Spinal cord (tissue), 10 donors: ENCODE results near the gene KCNK15. TPM values are rescaled to one million over a fixed set of nuclear protein-coding genes. Genes with fewer than 3 reads are reported as not detected.

Experiments
- DNase-seq, 6 donors: peaks; one replicate each; pipeline versions ENCODE4 v3.0.0 to v3.0.0-alpha.2; 2013 to 2015; ENCODE audit warnings: low spot score in 6 of 6, low read depth in 4 of 6
- H3K27ac ChIP-seq: one replicate; pipeline ENCODE4 v1.5.1; 2013; ENCODE audit warnings: low read depth, low read length, control low read depth
- H3K27me3 ChIP-seq: one replicate; pipeline ENCODE4 v1.6.1; 2013; ENCODE audit warnings: low read length; ENCODE audit not compliant: control insufficient read depth, insufficient read depth
- H3K36me3 ChIP-seq: one replicate; pipeline ENCODE4 v1.6.1; 2013; ENCODE audit warnings: low read length; ENCODE audit not compliant: control insufficient read depth, insufficient read depth
- H3K4me1 ChIP-seq: one replicate; pipeline ENCODE4 v1.6.1; 2013; ENCODE audit warnings: low read length; ENCODE audit not compliant: control insufficient read depth, insufficient read depth
- H3K4me3 ChIP-seq: one replicate; pipeline ENCODE4 v1.5.1; 2013; ENCODE audit warnings: low read depth, low read length, control low read depth
- H3K9me3 ChIP-seq: one replicate; pipeline ENCODE4 v1.6.1; 2013; ENCODE audit warnings: low read length; ENCODE audit not compliant: control insufficient read depth, insufficient read depth
- WGBS: methylation state at CpG from one replicate; pipeline ENCODE4 v1.1.5; 2013; ENCODE audit warnings: missing lambda C conversion rate; ENCODE audit not compliant: insufficient coverage; 5-methylcytosine and 5-hydroxymethylcytosine counted together
- polyA plus RNA-seq, 2 donors: library from polyadenylated mRNA; unstranded; fragments of 120-200 nt; gene quantifications; one replicate each; pipeline ENCODE4 v1.2.1, GENCODE V29; 2013; ENCODE audit not compliant: insufficient read length in 2 of 2
- total RNA-seq, 2 donors: library from RNA; depleted of rRNA in 1 of 2; stranded (reverse); fragments of 120-200 nt in 1 of 2; fragments of >200 nt in 1 of 2; gene quantifications; one replicate each; pipeline versions ENCODE4 v1.2.3 to v1.2.4, GENCODE V29; 2013 to 2014
- donor health status: healthy.

Gene KCNK15
- total and polyA plus RNA-seq, 4 donors: 0.15 to 0.55 (median 0.24) TPM

GRCh38 chr20:44703956-44704488 is 41.6 kb upstream of the KCNK15 start:
- no peaks in the 10 kb centered on the region for H3K9me3 ChIP-seq
- DNase-seq: no peak
- WGBS: 84% methylated on average over 9 of the region's 9 CpGs
- H3K27ac ChIP-seq: no peak overlapping the region
- no peaks in the 10 kb centered on the region for H3K36me3 ChIP-seq
- no peaks in the 10 kb centered on the region for H3K27me3 ChIP-seq
- H3K4me1 ChIP-seq: peaks cover 24% of the 10 kb centered on the region
- no peak overlapping the region for H3K4me3 ChIP-seq

DNA sequence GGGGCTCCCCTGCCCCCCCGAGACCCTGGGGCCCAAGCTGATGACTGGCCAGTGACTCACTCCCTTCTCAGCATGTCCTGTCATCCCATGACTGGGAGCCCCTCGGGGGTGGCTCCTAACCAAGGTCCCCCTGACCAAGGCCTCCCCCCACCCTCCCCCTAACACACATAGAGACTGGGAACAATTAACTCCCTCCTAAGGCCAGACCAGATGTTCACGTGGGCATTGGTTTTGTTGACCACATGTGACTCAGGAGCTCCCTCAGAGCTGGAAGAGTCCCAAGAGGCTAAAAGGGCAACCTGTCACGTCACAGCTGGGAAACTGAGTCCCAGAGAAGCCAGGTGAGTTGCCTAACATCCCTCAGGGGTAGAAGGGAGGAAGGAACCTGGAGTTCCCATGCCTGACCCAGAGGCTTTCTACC is 41.1 kb upstream of the KCNK15 start:
- H3K9me3 ChIP-seq: no peaks in the 10 kb centered on the region
- peaks cover 24% of the 10 kb centered on the region for H3K4me1 ChIP-seq
- no peak overlapping the region for H3K4me3 ChIP-seq
- H3K27me3 ChIP-seq: no peaks in the 10 kb centered on the region
- no peaks in the 10 kb centered on the region for H3K36me3 ChIP-seq
- WGBS: 80% methylated on average over 4 of the region's 4 CpGs
- no peak overlapping the region for H3K27ac ChIP-seq
- no peak for DNase-seq

DNA sequence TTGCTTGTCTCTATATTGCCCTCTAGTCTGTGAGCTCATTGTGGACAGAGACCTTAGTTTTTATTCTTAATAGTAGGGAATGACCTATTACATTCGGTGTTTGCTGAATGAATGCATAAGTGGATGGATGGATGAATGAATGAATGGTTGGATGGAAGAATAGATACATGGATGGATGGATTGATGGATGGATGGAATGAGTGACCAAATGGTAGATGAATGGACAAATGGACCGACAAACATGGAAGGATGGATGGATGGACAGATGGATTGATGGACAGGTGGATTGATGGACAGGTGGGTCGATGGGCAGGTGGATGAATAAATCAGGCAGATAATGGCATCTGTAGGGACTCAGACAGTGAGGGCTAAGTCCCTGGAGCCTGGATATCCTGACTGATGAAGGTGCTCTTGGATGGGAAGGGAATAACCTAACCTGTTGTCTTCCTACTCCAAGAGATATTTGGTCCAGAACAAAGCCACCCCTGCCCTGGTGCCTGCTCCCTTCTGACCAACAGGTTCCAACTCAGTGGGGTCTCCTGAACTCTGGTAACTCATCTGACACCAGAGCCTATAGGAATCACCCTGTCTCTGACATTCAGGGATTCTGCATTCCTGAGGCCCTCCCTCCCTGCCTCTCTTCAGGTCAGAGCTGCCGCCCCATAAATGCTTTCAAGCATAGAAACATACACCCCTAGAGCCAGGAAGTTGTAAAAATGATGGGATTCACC is 40.1 kb upstream of the KCNK15 start:
- no peaks in the 10 kb centered on the region for H3K9me3 ChIP-seq
- no peaks in the 10 kb centered on the region for H3K27me3 ChIP-seq
- H3K36me3 ChIP-seq: no peaks in the 10 kb centered on the region
- 72% methylated on average over 3 of the region's 4 CpGs for WGBS
- peaks cover 24% of the 10 kb centered on the region for H3K4me1 ChIP-seq
- no peak for DNase-seq
- no peak overlapping the region for H3K27ac ChIP-seq
- H3K4me3 ChIP-seq: no peak overlapping the region

DNA sequence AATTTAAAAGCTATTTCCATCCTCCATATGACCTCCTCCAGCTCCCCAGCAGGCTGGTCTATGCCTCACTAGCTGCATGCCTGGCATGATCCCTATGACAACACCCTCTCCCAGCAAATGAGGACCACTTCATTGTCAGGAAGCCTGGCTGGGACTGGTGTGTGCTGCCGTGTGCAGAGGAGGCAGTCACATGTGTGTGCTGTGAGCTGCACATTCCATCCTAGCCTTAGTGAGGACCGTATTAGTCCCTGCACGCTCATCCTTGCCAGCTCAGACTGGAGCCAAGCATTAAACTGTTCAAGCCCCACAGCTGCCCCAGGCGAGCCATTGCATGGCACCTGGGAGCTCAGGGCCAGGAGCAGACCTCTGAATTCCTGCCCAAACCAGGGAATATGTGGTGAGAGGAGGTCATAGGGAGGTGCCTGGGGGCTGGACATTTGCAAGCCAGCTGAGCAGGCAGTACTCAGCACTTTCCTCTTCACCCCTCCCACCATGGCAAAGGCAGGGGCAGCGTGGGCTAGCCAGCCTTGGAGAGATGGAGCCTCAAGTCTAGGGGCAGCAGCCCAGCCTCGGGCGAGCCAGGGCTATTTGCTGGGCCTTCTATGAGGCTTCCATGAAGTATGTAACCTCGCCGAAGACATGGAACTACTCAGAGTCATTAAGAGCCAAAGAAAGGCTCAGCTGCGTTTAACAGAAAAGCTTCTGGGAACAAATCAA is 39.2 kb upstream of the KCNK15 start:
- WGBS: 34% methylated on average over 9 of the region's 10 CpGs
- Histone ChIP-seq H3K36me3 (no peaks in the 10 kb centered on the region), H3K27me3 (no peaks in the 10 kb centered on the region), H3K4me1 (peaks cover 22% of the 10 kb centered on the region), H3K27ac (no peak overlapping the region), H3K9me3 (no peaks in the 10 kb centered on the region), H3K4me3 (no peak overlapping the region)
- DNase-seq: peak in 2 of 6 donors; percentile 31 to 84

DNA sequence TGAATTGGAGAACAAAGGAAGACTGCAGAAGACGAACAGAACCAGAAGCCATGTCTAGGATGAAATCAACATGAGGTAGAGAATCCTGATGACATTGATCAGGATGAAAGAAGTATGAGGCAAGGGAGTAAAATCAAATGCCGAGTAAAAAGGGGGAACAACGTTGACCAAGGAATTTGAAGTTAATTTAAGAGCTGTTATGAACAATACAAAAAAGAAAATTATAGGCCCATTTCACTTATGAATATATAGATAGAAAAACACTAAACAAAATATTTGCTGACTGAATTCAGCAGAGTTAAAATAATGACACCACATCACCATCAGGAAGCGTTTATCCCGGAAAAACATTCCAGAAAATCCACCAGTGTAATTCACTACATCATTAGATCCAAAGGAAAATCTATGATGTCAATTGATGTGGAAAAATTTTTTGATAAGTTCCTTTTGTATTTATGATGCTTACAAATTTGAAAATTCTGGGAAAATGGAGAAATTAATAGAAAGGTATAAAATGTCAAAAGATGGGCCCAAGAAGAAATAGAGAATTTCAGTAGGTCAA is 38.6 kb upstream of the KCNK15 start:
- no peak for DNase-seq
- no peak overlapping the region for H3K4me3 ChIP-seq
- H3K4me1 ChIP-seq: peaks cover 18% of the 10 kb centered on the region
- H3K27ac ChIP-seq: no peak overlapping the region
- no peaks in the 10 kb centered on the region for H3K36me3 ChIP-seq
- H3K9me3 ChIP-seq: no peaks in the 10 kb centered on the region
- WGBS: 24% methylated on average over 1 of the region's 5 CpGs
- H3K27me3 ChIP-seq: no peaks in the 10 kb centered on the region

DNA sequence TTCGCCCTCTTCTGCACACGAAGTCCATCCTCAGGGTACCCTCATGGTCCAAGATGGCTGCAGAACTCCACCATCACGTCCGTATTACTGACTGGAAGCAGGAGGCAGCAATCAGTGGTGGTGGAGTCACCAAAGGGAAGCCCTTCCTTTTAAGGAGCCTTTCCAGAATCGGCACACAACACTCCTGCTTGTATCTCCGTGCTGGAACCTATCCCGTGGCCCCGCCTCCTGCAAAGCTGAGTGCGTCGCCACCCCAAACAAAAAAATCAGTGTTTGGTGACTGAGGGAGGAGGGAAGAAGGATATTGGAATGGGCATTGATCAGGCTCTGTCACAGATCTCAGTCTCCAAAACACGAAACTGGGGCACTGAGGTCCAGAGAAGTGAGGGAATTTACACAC is 36.3 kb upstream of the KCNK15 start:
- WGBS: 95% methylated on average over 9 of the region's 11 CpGs
- Histone ChIP-seq H3K27ac (no peak overlapping the region), H3K9me3 (no peaks in the 10 kb centered on the region), H3K4me3 (no peak overlapping the region), H3K27me3 (no peaks in the 10 kb centered on the region), H3K4me1 (peaks cover 8% of the 10 kb centered on the region), H3K36me3 (no peaks in the 10 kb centered on the region)
- no peak for DNase-seq

- Histone ChIP-seq H3K4me1 (peaks cover 12% of the 10 kb centered on the region), H3K27ac (no peak overlapping the region), H3K36me3 (peaks cover 3% of the 10 kb centered on the region), H3K9me3 (no peaks in the 10 kb centered on the region), H3K4me3 (no peak overlapping the region), H3K27me3 (no peaks in the 10 kb centered on the region)
- WGBS: 99% methylated on average over 8 of the region's 9 CpGs
- DNase-seq: no peak
Measured at GRCh38 chr20:44709797-44710196, 35.9 kb upstream of the KCNK15 start.

GRCh38 chr20:44711237-44711636 is 34.4 kb upstream of the KCNK15 start:
- peaks cover 18% of the 10 kb centered on the region for H3K4me1 ChIP-seq
- 89% methylated on average over 8 of the region's 8 CpGs for WGBS
- no peak overlapping the region for H3K4me3 ChIP-seq
- no peak overlapping the region for H3K27ac ChIP-seq
- no peaks in the 10 kb centered on the region for H3K27me3 ChIP-seq
- no peaks in the 10 kb centered on the region for H3K9me3 ChIP-seq
- H3K36me3 ChIP-seq: peaks cover 3% of the 10 kb centered on the region
- DNase-seq: no peak

- Histone ChIP-seq H3K36me3 (peaks cover 3% of the 10 kb centered on the region), H3K27ac (no peak overlapping the region), H3K9me3 (no peaks in the 10 kb centered on the region), H3K27me3 (no peaks in the 10 kb centered on the region), H3K4me3 (no peak overlapping the region), H3K4me1 (peaks cover 15% of the 10 kb centered on the region)
- no peak for DNase-seq
- 64% methylated on average over 13 of the region's 13 CpGs for WGBS
Measured at GRCh38 chr20:44714102-44714700, 31.5 kb upstream of the KCNK15 start.
